ENCODE data around the gene GOLM1.

DNA sequence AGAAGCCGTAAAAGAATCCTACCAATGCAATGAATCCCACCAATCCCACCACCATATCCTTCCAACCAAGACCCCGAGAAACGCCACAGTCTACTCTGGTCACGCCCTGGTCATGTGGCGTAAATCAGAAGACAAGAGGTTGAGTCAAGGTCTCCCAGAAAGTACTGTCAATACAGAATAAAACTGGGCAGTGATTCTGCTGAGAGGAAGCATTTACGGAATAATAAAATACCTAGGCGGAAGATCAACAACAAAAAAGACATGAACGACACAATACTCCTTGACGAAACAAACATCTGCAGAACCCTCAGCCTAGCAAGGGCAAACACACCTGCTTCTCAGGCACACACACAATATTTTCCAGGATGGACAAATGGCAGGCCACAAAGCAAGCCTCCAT is 62.8 kb downstream of the GOLM1 start:
- TF ChIP-seq CTCF (conservative IDR thresholded peaks at IDR 0.05 in 1 of 2, IDR thresholded peaks at IDR 0.05 in 1 of 2; ENCODE audit: extremely low read depth in 1 of 2, insufficient read depth in 1 of 2, low read depth in 1 of 2, low read length in 2 of 2) (no peak), EZH2 (IDR thresholded peaks at IDR 0.05; ENCODE audit: borderline replicate concordance, low read length) (no peak)

All from mammary epithelial cell (primary cell).